ENCODE data around the gene FLOT2. TPM values are rescaled to one million over a fixed set of nuclear protein-coding genes. Genes with fewer than 3 reads are reported as not detected.
"Not testable (repeated sequence)": the region's sequence is repeated elsewhere in the genome, so short reads cannot be mapped to it uniquely, and the experiment has no call there.

The FLOT2 gene
- total RNA-seq, 1 experiment from 2014 or later: 27.6 TPM

- DNase-seq (ENCODE audit: low read depth): peak; percentile 21
Measured at GRCh38 chr17:28843816-28844148, 53.8 kb downstream of the FLOT2 start.

- peak; percentile 79 for DNase-seq (ENCODE audit: low read depth)
Measured at GRCh38 chr17:28842282-28843012, 55.1 kb downstream of the FLOT2 start, which contains the start of gene FAM222B. Gene FAM222B, minus strand, starts transcription at chr17:28842790. Its CDS starts 76,123 bp downstream, at chr17:28766667.

- DNase-seq (ENCODE audit: low read depth): peak; percentile 4
Measured at GRCh38 chr17:28841901-28842281, 55.6 kb downstream of the FLOT2 start.

- no peak for DNase-seq (ENCODE audit: low read depth)
Measured at GRCh38 chr17:28839221-28839620, 58.3 kb downstream of the FLOT2 start.

- DNase-seq (ENCODE audit: low read depth): not testable (repeated sequence)
Measured at GRCh38 chr17:28836541-28836940, 61.0 kb downstream of the FLOT2 start.

GRCh38 chr17:28834420-28834819 lies 63.1 kb downstream of the FLOT2 start:
- no peak for DNase-seq (ENCODE audit: low read depth)

Other genes with a start within 250 kb of the FLOT2 start
- gene SDF2, start 235.8 kb downstream of the FLOT2 start, total RNA-seq (2014; rRNA removed; shearing (Covaris generic)): 74.0 and 81.7 TPM in 2 replicates
- 20.8 and 28.1 TPM in 2 replicates for gene SUPT6H, start 235.5 kb downstream of the FLOT2 start, total RNA-seq (2014; rRNA removed; shearing (Covaris generic))
- 0.84 and 1.3 TPM in 2 replicates for gene PROCA1, start 185.8 kb downstream of the FLOT2 start, total RNA-seq (2014; rRNA removed; shearing (Covaris generic))
- 27.3 and 32.1 TPM in 2 replicates for gene RAB34, start 179.9 kb downstream of the FLOT2 start, total RNA-seq (2014; rRNA removed; shearing (Covaris generic))
- gene RPL23A, start 177.7 kb downstream of the FLOT2 start, total RNA-seq (2014; rRNA removed; shearing (Covaris generic)): 444 and 507 TPM in 2 replicates
- gene TLCD1, start 171.5 kb downstream of the FLOT2 start, total RNA-seq (2014; rRNA removed; shearing (Covaris generic)): 9.4 and 11.2 TPM in 2 replicates
- gene NEK8, start 168.9 kb downstream of the FLOT2 start, total RNA-seq (2014; rRNA removed; shearing (Covaris generic)): 2.4 and 2.6 TPM in 2 replicates
- 44.9 and 48.0 TPM in 2 replicates for gene TRAF4, start 153.7 kb downstream of the FLOT2 start, total RNA-seq (2014; rRNA removed; shearing (Covaris generic))
- gene FAM222B, start 54.9 kb downstream of the FLOT2 start, total RNA-seq (2014; rRNA removed; shearing (Covaris generic)): 3.2 and 13.2 TPM in 2 replicates
- gene ERAL1, start 42.7 kb downstream of the FLOT2 start, total RNA-seq (2014; rRNA removed; shearing (Covaris generic)): 34.4 and 41.7 TPM in 2 replicates
- 7.1 and 9.0 TPM in 2 replicates for gene DHRS13, start 5.3 kb upstream of the FLOT2 start, total RNA-seq (2014; rRNA removed; shearing (Covaris generic))
- 19.8 and 22.9 TPM in 2 replicates for gene PHF12, start 53.8 kb upstream of the FLOT2 start, total RNA-seq (2014; rRNA removed; shearing (Covaris generic))
- gene SEZ6, start 108.3 kb upstream of the FLOT2 start, total RNA-seq (2014; rRNA removed; shearing (Covaris generic)): not detected in 2 replicates
- 0.71 and 5.5 TPM in 2 replicates for gene PIPOX, start 145.4 kb upstream of the FLOT2 start, total RNA-seq (2014; rRNA removed; shearing (Covaris generic))